SK-N-SH treated with all-trans-retinoic acid at 6 μM for 48 hours (cell line): ENCODE results near the gene SEMA3G.

Experiments
- ATAC-seq: fragments of 200-7000 bp; cut with Tn5 transposase; 3 replicates; pipeline ENCODE4 v1.9.1; 2020; ENCODE audit warnings: mild to moderate bottlenecking, moderate library complexity
- ARNTL ChIP-seq: fragments of 450-650 bp; formaldehyde crosslinking; IDR thresholded peaks from 2 replicates; pipeline ENCODE4 v1.5.0; 2020; ENCODE audit warnings: low read depth, mild to moderate bottlenecking, moderate library complexity, borderline replicate concordance
- BACH2 ChIP-seq: fragments of 250-450 bp; sonication (Bioruptor Pico); IDR thresholded peaks from 2 replicates; pipeline ENCODE4 v1.9.0; 2021; ENCODE audit warnings: mild to moderate bottlenecking, borderline replicate concordance
- CREB5 ChIP-seq: fragments of 250-450 bp; sonication (Bioruptor Pico); IDR thresholded peaks from 2 replicates; pipeline ENCODE4 v1.5.1; 2020; ENCODE audit warnings: low read depth, mild to moderate bottlenecking, moderate library complexity
- CSDC2 ChIP-seq: fragments of 250-450 bp; sonication (Bioruptor Pico); IDR thresholded peaks from 2 replicates; pipeline ENCODE4 v1.5.0; 2020; ENCODE audit warnings: mild to moderate bottlenecking, moderate library complexity
- CSRNP3 ChIP-seq: fragments of 250-450 bp; sonication (Bioruptor Pico); IDR thresholded peaks from 2 replicates; pipeline ENCODE4 v1.5.1; 2021; ENCODE audit warnings: mild to moderate bottlenecking, moderate library complexity
- ESRRG ChIP-seq: fragments of 250-450 bp; sonication (Bioruptor Pico); IDR thresholded peaks from 2 replicates; pipeline ENCODE4 v1.6.1; 2021; ENCODE audit warnings: mild to moderate bottlenecking
- GLIS3 ChIP-seq: fragments of 250-450 bp; sonication (Bioruptor Pico); IDR thresholded peaks from 2 replicates; pipeline ENCODE4 v1.5.0; 2020; ENCODE audit warnings: mild to moderate bottlenecking, moderate library complexity
- ISL1 ChIP-seq: fragments of 250-450 bp; sonication (Bioruptor Pico); IDR thresholded peaks from 2 replicates; pipeline ENCODE4 v2.1.2; 2022; ENCODE audit warnings: mild to moderate bottlenecking, moderate library complexity
- OSR1 ChIP-seq: fragments of 250-450 bp; sonication (Bioruptor Pico); IDR thresholded peaks from 2 replicates; pipeline ENCODE4 v1.8.0; 2022; ENCODE audit warnings: moderate library complexity, mild to moderate bottlenecking, inconsistent platforms
- PATZ1 ChIP-seq: fragments of 250-450 bp; sonication (Bioruptor Pico); IDR thresholded peaks from 2 replicates; pipeline ENCODE4 v1.8.0; 2020; ENCODE audit warnings: mild to moderate bottlenecking, moderate library complexity, borderline replicate concordance
- POU6F1 ChIP-seq: fragments of 250-450 bp; sonication (Bioruptor Pico); IDR thresholded peaks from 2 replicates; pipeline ENCODE4 v1.8.0; 2021; ENCODE audit warnings: low read depth, mild to moderate bottlenecking, moderate library complexity, borderline replicate concordance
- PPARA ChIP-seq: fragments of 250-450 bp; sonication (Bioruptor Pico); IDR thresholded peaks from 2 replicates; pipeline ENCODE4 v1.5.0; 2020; ENCODE audit warnings: mild to moderate bottlenecking, borderline replicate concordance
- SNAI2 ChIP-seq: fragments of 250-450 bp; sonication (Bioruptor Pico); IDR thresholded peaks from 2 replicates; pipeline ENCODE4 v1.5.0; 2020; ENCODE audit warnings: mild to moderate bottlenecking, moderate library complexity
- TCF4 ChIP-seq: fragments of 250-450 bp; sonication (Bioruptor Pico); IDR thresholded peaks from 2 replicates; pipeline ENCODE4 v1.8.0; 2021; ENCODE audit warnings: mild to moderate bottlenecking, moderate library complexity, borderline replicate concordance
- TOX ChIP-seq: fragments of 250-450 bp; sonication (Bioruptor Pico); IDR thresholded peaks from 2 replicates; pipeline ENCODE4 v1.8.0; 2021; ENCODE audit warnings: mild to moderate bottlenecking, moderate library complexity, borderline replicate concordance
- TSHZ2 ChIP-seq: fragments of 250-450 bp; sonication (Bioruptor Pico); IDR thresholded peaks from 2 replicates; pipeline ENCODE4 v1.5.0; 2020; ENCODE audit warnings: mild to moderate bottlenecking, moderate library complexity
- ZC3H10 ChIP-seq: fragments of 250-450 bp; sonication (Bioruptor Pico); IDR thresholded peaks from 2 replicates; pipeline ENCODE4 v1.5.1; 2021; ENCODE audit warnings: mild to moderate bottlenecking, moderate library complexity
- ZFP3 ChIP-seq: fragments of 250-450 bp; sonication (Bioruptor Pico); IDR thresholded peaks from 2 replicates; pipeline ENCODE4 v1.5.0; 2020; ENCODE audit warnings: mild to moderate bottlenecking, moderate library complexity
- ZNF565 ChIP-seq: fragments of 450-650 bp; formaldehyde crosslinking; conservative IDR thresholded peaks from 2 replicates; pipeline ENCODE4 v1.5.0; 2020; ENCODE audit warnings: low read depth, mild to moderate bottlenecking, moderate library complexity
- ZNF70 ChIP-seq: fragments of 450-650 bp; formaldehyde crosslinking; IDR thresholded peaks from 2 replicates; pipeline ENCODE4 v1.5.0; 2020; ENCODE audit warnings: mild to moderate bottlenecking, moderate library complexity

SEMA3G gene

GRCh38 chr3:52404391-52404790 is 40.5 kb downstream of the SEMA3G start:
- ATAC-seq: no peak
- TF ChIP-seq PPARA (CRISPR knock-in tag): no peak
- TF ChIP-seq ZFP3 (CRISPR knock-in tag): no peak

- ATAC-seq: no peak
- TF ChIP-seq PPARA (CRISPR knock-in tag): no peak
- no peak for TF ChIP-seq ZNF565 (CRISPR knock-in tag)
- no peak for TF ChIP-seq PATZ1 (CRISPR knock-in tag)
- no peak for TF ChIP-seq BACH2 (CRISPR knock-in tag)
- TF ChIP-seq ISL1 (CRISPR knock-in tag): no peak
- no peak for TF ChIP-seq TSHZ2
- TF ChIP-seq GLIS3 (CRISPR knock-in tag): no peak
- no peak for TF ChIP-seq ESRRG (CRISPR knock-in tag)
- no peak for TF ChIP-seq CSDC2 (CRISPR knock-in tag)
- no peak for TF ChIP-seq SNAI2
- TF ChIP-seq OSR1 (CRISPR knock-in tag): no peak
- no peak for TF ChIP-seq CREB5
- no peak for TF ChIP-seq ZC3H10 (CRISPR knock-in tag)
- TF ChIP-seq ARNTL (CRISPR knock-in tag): no peak
- TF ChIP-seq, all 23 proteins: peak for 0
These were observed 40.9 kb downstream of the SEMA3G start for GRCh38 chr3:52403955-52404354.

GRCh38 chr3:52403271-52403841 is 41.5 kb downstream of the SEMA3G start:
- ATAC-seq: no peak
- TF ChIP-seq TOX (CRISPR knock-in tag) (no peak), ZNF565 (CRISPR knock-in tag) (no peak), ARNTL (CRISPR knock-in tag) (no peak), TCF4 (CRISPR knock-in tag) (no peak), POU6F1 (CRISPR knock-in tag) (no peak), BACH2 (CRISPR knock-in tag) (no peak), CSRNP3 (no peak), GLIS3 (CRISPR knock-in tag) (no peak), SNAI2 (no peak), ESRRG (CRISPR knock-in tag) (no peak), ZFP3 (CRISPR knock-in tag) (no peak), CSDC2 (CRISPR knock-in tag) (no peak), ZNF70 (CRISPR knock-in tag) (no peak)
